ENCODE data around the gene FCN2.

DNA sequence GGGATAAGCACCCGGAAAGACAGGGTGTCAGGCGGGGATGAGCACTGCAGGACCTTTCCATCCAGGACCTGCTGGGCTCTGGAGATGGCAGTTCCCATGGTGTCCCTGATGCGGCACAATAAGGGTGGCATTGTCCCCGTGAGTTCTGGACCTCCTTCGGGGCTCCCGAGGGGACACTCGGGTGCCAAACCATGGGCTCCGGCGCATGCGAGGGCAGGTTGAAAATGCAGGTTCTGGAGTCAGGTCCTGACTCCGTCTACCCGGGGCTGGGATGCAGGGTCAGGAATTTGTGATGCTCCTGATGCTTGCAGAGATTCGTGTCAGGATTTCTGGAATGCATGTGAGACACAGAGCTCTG is 682 bp downstream of the FCN2 start:
- no peak for TF ChIP-seq CTCF (IDR thresholded peaks at IDR 0.05)
- no peak for TF ChIP-seq POLR2A (IDR thresholded peaks at IDR 0.05)
